Hematopoietic multipotent progenitor cell (in vitro differentiated cells): ENCODE measurements around the gene STKLD1. TPM values are rescaled to one million over a fixed set of nuclear protein-coding genes. Genes with fewer than 3 reads are reported as not detected.

Source experiments
- DNase-seq, 3 donors: peaks; one replicate each; pipeline ENCODE4 v3.0.0-alpha.2; 2011 to 2015; ENCODE audit warnings: low read depth in 2 of 3, low spot score in 2 of 3
- total RNA-seq: library from RNA; depleted of rRNA; stranded (reverse); fragments of >200 nt; gene quantifications from one replicate; pipeline ENCODE4 v1.2.3, GENCODE V29; 2012

The STKLD1 gene
- total RNA-seq, 1 donor: 0.81 TPM

DNA sequence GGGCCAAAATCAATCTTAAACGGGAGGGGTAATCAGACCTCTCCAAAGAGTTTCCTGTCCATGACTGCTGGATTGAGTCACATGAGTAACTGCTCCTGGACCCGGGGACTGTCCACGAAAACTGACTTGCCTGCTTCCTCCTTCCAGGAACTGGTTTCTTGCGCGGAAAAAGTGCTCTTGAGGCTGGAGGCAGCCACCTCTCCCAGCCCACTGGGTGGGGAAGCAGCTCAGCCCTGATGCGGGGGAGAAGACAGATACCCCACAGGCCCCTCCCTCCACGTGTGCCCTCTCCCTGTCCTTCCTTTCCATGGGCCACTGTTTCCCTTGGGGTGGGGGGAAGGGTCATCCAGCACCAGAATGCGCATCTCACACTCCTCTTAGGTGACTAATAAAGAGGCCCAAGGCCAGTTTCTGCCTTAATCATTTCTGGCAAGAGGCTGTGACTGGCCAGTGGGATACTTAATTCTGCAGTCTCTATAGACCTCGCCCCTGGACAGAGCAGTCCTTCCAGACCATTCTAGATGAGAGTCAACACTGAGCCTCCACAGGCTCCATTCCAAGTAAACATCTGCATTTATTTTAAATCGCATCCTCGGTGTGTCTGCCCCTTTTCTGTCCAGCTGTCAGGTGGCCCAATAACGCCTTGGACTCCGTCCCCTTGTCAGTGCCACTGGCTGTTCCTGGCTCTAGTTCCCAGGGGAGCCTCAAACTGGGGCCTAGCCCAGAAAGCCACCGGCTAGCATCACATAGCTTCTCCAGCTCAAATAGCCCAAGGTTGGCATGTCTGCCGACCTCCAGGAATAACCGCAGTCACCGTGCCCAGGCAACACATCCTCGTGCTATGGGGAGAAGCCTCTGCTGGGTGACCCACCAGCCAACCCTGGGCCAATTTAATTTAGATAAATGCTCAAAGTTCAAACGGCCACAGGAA, 29.6 kb downstream of the STKLD1 start:
- DNase-seq: no peak

- DNase-seq: peak; percentile 65 to 83 (median 77)
Observed at GRCh38 chr9:133406480-133407307, 30.5 kb downstream of the STKLD1 start.

DNA sequence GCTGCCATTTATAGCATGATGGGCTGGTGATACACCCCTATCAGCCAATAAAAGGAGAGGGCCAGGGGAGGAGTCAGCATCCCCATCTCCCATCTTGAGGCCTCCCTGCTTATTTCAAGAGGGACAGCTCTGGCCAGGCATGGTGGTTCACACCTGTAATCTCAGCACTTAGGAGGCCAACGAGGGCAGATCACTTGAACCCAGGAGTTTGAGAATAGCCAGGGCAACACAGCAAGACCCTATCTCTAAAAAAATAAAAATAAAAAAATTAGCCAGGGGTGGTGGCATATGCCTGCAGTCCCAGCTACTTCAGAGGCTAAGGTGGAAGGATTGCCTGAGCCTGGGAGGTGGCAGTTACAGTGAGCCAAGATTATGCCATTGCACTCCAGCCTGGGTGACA, 31.9 kb downstream of the STKLD1 start:
- no peak for DNase-seq

DNA sequence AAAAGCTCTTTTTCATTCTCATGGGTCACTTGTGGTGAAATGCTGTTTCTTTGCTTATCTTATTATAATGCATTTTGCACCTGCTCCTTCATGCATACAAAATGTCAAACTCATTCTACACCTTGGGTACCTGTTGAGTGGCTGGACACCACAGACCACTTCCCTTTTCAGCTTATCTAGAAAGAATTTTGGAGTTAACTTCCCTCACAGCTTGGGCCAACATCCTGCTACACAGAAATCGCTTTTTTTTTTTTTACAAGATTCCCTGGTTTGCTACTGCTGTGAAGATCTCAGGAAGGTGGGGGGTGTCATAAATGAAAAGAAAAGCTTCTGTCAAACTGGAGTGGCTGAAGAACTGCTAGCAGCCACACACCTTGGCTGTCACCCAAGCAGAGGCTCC, 39.0 kb downstream of the STKLD1 start:
- peak in 2 of 3 donors; percentile 30 to 53 for DNase-seq

GRCh38 chr9:133417541-133418461, 41.6 kb downstream of the STKLD1 start, which contains the start of gene REXO4:
Gene REXO4, minus strand, starts transcription at chr9:133418010. Its CDS starts 166 bp downstream, at chr9:133417844.
- peak; percentile 78 to 86 (median 84) for DNase-seq

GRCh38 chr9:133419005-133419404, 42.8 kb downstream of the STKLD1 start:
- DNase-seq: no peak

DNA sequence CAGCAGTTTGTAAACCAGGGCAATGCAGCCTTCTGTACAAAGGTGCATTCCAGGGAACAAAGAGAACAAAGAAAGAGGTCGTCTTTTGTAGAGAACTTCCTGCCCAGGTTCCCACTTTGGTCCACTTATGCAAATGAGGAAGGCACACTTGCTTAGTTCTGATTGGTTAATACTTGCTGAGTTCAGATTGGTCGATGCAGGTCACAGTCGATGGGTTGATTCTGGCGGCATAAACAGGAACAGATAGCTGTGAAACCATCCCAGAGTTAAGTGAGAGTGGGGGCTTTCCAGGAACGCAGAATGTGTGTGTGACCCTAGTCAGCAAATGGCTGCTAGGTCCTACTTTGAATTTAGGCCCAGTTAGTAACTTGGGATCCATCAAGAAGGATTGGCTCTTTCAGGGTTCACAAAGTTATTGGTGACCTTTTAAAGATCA, 44.2 kb downstream of the STKLD1 start:
- DNase-seq: peak in 2 of 3 donors; percentile 42 to 45

GRCh38 chr9:133421615-133422542, 45.7 kb downstream of the STKLD1 start, which contains the start of gene ADAMTS13:
Gene ADAMTS13, plus strand, starts transcription at chr9:133422367. Its CDS starts 77 bp downstream, at chr9:133422444.
- no peak for DNase-seq

GRCh38 chr9:133423216-133423615, 47.0 kb downstream of the STKLD1 start:
- no peak for DNase-seq

DNA sequence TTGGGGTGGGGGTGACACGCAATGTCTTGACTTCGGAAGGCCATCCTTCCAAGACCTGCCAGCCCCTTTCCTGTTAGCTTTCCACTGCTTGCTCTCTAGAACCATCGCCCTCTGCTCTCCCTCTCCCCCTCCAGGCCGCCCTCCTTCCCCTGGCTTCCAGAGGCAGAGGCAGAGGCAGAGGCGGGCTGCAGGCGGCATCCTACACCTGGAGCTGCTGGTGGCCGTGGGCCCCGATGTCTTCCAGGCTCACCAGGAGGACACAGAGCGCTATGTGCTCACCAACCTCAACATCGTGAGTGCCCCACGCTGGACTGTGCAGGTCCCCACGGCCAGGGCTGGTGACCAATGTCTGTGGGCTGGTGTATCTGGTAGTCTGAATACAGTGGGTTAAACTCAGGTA, 48.0 kb downstream of the STKLD1 start:
- DNase-seq: no peak

GRCh38 chr9:133425049-133425632, 49.0 kb downstream of the STKLD1 start:
- DNase-seq: no peak

GRCh38 chr9:133426011-133426410, 49.8 kb downstream of the STKLD1 start:
- no peak for DNase-seq

DNA sequence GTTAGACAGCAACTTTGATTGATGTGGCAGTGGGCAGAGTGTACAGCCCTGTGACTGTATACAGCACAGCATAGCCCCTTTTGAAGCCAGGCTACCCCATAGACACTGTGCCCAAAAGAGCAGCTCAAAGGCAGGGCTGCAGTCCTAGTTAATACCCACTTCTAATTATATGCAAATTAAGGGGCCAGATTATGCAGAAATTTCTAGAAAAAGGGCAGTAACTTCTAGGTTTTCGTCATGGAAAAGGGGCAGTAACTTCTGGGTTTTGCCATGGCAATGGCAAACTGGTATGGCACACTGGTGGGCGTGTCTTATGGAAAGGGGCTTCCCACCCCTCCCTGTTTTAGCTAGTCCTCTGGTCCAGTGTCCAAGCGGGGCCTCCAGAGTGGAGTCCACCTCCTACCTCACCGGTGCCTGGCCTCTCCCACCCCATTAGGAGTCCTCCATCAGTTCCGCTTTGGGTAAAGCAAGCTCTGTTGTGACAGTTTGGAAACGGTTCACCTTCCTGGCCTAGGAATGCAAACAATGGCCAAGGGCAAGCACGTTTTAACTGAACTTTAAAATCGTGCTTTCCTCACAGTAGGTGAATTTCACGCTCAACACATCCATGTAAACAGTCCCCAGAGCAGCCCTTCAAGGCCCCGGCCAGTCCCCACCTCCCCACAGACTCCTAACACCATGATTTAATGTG, 51.6 kb downstream of the STKLD1 start:
- DNase-seq: no peak

GRCh38 chr9:133428617-133429101, 52.5 kb downstream of the STKLD1 start:
- DNase-seq: peak in 1 of 3 donors; percentile 9

GRCh38 chr9:133429214-133429613, 53.0 kb downstream of the STKLD1 start:
- DNase-seq: no peak

DNA sequence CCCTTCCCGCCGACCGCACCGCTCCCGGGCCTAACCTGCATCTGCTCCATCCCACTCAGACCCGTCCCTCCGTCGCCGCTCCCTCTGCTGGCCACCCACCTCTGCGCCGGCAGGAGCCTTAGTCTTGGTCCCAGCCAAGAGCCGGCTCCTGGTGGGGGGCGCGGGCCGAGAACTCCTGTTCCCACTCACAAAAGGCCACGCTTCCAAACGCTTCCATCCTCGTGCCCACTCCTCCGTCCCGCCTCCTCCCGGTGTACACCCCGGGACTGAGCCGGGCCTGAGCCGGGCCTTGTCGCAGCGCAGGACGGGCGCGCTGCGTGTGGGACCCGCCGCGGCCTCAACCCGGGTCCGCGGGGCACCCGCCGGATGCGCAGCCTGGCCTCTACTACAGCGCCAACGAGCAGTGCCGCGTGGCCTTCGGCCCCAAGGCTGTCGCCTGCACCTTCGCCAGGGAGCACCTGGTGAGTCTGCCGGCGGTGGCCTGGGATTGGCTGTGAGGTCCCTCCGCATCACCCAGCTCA, 53.5 kb downstream of the STKLD1 start:
- peak in 2 of 3 donors; percentile 44 to 45 for DNase-seq

- DNase-seq: no peak
Observed at GRCh38 chr9:133430244-133430643, 54.1 kb downstream of the STKLD1 start.
